DMS 273 treated with DMSO at 0.1 percent for 48 hours (cell line): ENCODE data around the gene PRPH.
"Not testable (repeated sequence)": the region's sequence is repeated elsewhere in the genome, so short reads cannot be mapped to it uniquely, and the experiment has no call there.

ENCODE experiments used
- DNase-seq: peaks from one replicate; lab custom pipeline; 2025; lab: John Stamatoyannopoulos, UW

Gene PRPH

DNA sequence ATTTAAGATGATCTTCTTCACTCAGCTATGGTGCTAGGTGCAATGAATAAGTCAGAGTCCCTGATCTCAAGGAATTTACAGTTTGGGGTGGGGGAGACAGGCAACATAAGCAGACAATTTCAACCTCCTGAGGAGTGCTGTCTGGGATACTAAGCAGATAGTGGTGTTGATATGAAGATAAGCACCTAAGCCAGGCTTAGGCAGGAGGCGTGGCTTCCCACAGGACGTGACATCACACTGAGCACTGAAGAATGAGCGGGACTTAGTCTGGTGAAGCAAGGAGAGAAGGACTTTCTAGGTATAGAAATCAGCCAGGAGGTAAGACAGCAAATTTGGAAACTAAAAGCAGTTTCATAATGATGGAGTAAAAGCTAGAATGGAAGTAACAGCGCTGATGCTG is 6.8 kb downstream of the PRPH start:
- DNase-seq = no peak

DNA sequence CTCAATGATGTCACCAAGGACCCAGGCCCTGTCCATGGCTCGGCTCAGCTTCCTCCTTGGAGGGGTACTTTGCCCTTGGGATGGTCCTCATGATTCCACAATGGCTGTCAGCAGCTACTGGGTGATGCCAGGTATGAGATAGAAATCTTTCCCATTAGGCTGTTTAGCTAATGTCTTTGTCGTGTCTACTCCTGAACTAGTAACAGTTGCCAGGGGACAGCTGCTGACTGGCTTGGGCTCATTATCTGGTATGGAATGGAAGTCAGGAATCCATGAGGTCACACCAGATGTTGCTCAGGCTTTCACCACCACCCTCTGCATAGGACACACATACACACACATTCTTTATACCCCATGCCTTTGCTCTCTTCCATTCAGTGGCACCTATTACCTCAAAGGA is 9.2 kb downstream of the PRPH start:
- peak; percentile 25 for DNase-seq

DNA sequence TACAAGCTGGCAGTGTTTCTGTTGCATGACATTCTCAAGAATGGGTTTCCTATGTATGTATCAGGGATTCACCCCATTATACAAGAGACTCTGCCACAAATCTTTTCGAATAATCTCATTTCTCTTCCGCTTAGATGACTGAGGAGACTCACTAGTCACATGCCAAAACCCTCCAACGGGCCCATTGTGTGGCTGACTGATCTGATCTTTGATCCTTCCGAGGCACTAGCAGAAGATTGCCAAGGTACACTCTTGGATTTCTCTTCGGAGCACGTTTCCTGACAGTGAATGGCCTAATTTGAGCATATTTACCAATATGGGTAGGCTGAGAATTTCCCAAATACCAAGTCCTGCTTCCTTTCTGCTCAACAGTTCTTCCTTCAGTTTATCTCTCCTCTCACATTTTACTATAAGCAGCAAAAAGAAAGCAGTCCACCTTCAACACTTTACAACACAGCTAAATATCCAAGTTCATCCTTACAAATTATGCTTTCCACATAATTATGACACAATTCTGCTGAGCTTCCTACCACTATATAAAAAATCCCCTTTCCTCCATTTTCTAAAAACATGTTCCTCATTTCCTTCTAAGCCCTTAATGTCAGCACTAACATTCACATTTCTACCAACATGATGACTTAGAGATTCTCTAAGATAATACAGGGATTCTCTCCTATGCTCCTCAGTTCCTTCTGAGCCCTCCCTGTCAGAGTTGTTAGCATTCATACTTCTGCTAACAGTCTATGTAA is 11.0 kb downstream of the PRPH start:
- no peak for DNase-seq

DNA sequence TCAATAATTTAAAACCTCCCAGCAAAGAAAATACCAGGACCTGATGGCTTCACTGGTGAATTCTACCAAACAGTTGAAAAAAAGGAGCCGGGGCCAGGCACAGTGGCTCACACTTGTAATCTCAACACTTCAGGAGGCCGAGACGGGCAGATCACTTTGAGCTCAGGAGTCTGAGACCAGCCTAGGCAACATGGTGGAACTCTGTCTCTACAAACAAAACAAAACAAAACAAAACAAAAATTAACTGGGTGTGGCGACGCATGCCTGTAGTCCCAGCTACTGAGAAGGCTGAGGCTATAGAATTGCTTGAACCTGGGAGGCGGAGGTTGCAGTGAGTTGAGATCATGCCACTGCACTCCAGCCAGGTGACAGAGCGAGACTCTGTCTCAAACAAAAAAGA is 14.4 kb downstream of the PRPH start:
- no peak for DNase-seq

DNA sequence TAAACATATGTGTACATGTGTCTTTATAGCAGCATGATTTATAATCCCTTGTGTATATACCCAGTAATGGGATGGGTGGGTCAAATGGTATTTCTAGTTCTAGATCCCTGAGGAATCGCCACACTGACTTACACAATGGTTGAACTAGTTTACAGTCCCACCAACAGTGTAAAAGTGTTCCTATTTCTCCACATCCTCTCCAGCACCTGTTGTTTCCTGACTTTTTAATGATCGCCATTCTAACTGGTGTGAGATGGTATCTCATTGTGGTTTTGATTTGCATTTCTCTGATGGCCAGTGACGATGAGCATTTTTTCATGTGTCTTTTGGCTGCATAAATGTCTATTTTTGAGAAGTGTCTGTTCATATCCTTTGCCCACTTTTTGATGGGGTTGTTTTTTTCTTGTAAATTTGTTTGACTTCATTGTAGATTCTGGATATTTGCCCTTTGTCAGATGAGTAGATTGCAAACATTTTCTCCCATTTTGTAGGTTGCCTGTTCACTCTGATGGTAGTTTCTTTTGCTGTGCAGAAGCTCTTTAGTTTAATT is 15.6 kb downstream of the PRPH start:
- DNase-seq = not testable (repeated sequence)

DNA sequence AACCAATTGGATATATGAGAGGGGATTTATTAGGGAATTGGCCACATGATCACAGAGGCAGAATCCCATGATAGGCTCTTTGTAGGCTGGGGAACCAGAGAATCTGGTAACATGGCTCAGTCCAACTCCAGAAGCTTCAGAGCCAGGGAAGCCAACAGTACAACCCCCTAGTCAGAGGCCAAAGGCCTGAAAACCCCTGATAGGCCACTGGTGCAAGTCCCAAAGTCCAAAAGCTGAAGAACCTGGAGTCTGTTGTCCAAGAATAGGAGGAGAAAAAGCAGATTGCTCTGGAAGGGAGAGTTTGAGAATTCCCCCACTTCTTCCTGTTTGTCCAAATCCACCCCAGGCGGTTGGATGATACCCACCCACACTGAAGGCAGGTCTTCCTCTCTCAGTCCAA is 19.9 kb downstream of the PRPH start:
- DNase-seq = no peak

DNA sequence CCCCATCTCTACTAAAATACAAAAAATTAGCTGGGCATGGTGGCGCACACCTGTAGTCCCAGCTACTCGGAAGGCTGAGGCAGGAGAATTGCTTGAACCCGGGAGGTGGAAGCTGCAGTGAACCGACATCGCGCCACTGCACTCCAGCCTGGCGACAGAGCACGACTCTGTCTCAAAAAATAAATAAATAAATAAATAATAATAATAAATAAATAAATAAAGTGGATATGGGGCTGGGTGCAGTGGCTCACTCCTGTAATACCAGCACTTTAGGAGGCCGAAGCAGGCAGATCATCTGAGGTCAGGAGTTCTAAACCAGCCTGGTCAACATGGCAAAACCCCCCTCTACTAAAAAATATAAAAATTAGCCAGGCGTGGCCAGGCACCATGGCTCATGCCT is 22.2 kb downstream of the PRPH start:
- DNase-seq = not testable (repeated sequence)

DNA sequence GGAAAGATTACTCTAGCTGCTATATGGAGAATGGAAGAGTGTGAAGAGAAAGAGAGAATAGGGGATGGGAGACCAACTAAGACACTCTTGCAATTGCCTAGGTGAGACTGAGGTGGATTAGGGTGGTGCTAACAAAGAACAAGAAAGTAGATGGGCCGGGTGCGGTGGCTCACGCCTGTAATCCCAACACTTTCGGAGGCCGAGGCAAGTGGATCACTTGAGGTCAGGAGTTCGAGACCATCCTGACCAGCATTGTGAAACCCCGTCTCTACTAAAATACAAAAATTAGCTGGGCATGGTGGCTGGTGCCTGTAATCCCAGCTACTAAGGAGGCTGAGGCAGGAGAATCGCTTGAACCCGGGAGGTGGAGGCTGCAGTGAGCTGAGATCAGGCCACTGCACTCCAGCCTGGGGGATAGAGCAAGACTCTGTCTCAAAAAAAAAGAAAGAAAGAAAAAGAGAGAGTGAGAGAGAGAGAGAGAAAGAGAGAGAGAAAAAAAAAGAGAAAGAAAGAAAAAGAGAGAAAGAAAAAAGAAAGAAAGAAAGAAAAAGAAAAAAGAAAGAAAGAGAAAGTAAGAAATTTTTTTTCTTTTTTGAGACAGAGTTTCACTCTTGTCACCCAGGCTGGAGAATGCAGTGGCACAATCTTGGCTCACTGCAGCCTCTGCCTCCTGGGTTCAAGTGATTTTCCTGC is 25.6 kb downstream of the PRPH start:
- not testable (repeated sequence) for DNase-seq

DNA sequence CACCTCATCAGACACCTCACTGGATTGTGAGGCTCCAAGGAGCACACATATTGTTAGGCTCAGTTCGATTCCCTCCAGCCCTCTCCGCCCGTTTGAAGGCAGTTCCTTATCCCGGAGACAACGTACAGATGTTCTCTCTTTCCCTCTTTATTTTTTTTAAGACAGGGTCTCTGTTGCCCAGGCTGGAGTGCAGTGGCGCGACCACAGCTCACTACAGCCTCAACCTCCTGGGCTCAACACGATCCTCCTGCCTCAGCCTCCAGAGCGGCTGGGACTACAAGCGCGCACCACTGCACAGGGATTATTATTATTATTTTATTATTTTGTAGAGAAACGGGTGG is 27.4 kb downstream of the PRPH start:
- DNase-seq = no peak

DNA sequence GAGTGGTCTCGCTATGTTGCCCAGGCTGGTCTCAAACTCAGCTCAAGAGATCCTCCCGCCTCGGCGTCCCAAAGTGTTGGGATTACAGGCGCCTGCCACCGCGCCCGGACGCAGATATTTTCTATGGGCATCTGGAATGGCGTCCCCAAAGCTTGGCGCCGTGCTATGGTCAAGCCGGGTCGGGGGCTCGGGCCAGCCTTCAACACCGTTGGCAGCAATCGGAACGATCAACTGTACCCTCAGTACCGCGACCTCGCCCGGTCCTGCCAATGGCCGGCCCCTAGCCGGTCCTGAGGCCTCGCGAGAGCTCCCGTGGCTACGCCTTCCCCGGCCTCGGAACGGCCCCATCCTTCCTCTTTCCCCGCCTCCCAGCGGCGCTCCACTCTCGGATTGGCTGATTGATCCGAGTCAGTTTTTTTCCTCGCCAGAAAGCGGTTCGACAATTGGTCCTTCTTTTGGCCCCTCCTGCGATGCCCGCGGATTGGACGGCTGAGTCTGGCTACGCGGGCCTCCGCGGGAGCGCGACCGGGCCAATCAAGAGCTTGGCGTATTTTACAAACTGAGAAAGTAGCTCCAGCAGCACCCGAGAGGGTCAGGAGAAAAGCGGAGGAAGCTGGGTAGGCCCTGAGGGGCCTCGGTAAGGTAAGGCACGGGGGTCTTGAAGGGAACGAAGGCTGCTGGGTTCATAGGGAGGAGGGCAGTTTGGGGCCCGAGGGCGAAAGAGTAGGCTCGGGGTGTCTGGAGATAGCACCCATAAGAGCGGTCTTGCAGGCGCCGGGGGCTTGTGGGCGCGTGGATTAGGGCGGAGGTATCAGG is 28.0 kb downstream of the PRPH start, which contains the start of gene TROAP:
TROAP (plus strand) TSS at position 548 of the 816 bp plus-strand sequence. CDS start 354 bp downstream, outside the sequence.
- peak; percentile 90 for DNase-seq

DNA sequence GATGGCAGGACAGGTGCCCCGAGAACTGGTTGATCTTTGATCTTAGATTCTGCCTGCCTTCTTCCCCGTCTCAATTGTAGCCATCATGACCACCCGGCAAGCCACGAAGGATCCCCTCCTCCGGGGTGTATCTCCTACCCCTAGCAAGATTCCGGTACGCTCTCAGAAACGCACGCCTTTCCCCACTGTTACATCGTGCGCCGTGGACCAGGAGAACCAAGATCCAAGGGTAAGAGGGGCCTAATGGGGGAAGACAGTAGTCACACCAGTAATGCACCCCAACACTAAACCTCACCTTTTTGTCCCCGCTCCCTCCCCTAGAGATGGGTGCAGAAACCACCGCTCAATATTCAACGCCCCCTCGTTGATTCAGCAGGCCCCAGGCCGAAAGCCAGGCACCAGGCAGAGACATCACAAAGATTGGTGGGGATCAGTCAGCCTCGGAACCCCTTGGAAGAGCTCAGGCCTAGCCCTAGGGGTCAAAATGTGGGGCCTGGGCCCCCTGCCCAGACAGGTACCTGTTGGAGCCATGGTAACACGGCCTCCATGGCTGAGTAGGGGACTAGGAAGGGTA is 28.7 kb downstream of the PRPH start:
- no peak for DNase-seq

DNA sequence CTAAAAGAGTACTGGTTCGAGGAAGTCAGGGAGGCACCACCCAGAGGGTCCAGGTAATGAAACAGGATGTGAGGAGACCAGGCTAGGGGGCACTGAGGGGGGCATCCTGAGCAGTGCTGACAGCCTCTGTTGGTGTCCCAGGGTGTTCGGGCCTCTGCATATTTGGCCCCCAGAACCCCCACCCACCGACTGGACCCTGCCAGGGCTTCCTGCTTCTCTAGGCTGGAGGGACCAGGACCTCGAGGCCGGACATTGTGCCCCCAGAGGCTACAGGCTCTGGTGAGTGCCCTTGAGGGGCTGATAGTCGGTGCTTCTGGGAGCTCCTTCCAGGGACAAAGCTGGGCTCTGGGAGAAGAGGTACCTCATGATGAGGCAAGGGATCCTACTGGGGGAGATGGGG is 30.7 kb downstream of the PRPH start:
- DNase-seq = no peak

DNA sequence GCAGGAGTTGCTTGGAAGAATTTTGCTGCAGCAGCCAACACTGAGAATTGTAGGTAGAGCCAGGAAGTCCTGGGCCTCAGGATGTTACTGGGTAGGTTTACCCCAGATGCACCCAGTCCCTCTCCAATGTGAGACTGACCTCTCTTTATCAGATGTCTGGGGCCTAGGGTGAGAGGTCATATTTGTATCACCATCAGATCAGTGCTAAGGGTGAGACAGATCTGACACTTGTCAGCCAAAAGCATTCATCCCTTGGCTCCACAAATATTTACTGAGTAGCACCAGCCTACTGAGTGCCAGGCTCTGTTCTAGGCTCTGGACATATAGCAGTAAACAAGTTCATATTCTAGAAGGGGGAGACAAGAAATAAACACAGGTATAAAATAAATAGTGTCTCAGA is 32.4 kb downstream of the PRPH start:
- no peak for DNase-seq

DNA sequence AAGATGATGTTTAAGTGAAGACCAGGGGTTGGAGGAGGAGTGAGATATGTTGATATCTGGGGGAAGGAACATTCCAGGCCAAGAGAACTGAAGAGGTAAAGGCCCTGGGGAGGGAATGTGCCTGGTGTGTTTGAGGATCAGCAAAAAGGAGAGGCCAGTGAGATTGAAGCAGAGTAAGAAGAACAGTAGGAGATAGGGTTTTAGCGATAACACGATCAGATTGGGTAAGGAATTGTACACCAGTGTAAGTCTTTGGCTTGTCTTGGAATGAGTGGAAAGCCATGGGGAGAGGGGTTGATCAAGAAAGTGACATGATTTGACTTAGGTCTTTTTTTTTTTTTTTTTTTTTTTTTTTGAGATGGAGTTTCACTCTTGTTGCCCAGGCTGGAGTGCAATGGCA is 32.9 kb downstream of the PRPH start:
- DNase-seq = no peak

DNA sequence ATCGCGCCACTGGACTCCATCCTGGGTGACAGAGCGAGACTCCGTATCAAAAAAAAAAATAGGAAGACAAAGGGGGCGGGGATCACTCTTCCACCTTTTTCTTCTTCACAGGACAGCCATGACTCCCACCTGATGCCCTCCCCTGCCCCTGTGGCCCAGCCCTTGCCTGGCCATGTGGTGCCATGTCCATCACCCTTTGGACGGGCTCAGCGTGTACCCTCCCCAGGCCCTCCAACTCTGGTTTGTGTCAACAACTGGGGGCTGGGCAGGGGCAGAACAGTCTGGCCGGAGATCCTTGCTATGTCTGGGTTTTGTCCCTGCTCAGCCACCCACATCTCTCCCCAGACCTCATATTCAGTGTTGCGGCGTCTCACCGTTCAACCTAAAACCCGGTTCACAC is 33.9 kb downstream of the PRPH start:
- no peak for DNase-seq

DNA sequence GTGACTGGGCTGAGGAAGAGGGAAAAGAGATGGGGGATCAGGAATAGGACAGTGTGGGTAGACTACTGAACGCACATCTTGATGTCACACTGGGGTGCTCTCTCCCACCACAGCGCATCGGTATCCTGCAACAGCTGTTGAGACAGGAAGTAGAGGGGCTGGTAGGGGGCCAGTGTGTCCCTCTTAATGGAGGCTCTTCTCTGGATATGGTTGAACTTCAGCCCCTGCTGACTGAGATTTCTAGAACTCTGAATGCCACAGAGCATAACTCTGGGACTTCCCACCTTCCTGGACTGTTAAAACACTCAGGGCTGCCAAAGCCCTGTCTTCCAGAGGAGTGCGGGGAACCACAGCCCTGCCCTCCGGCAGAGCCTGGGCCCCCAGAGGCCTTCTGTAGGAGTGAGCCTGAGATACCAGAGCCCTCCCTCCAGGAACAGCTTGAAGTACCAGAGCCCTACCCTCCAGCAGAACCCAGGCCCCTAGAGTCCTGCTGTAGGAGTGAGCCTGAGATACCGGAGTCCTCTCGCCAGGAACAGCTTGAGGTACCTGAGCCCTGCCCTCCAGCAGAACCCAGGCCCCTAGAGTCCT is 35.2 kb downstream of the PRPH start:
- no peak for DNase-seq

DNA sequence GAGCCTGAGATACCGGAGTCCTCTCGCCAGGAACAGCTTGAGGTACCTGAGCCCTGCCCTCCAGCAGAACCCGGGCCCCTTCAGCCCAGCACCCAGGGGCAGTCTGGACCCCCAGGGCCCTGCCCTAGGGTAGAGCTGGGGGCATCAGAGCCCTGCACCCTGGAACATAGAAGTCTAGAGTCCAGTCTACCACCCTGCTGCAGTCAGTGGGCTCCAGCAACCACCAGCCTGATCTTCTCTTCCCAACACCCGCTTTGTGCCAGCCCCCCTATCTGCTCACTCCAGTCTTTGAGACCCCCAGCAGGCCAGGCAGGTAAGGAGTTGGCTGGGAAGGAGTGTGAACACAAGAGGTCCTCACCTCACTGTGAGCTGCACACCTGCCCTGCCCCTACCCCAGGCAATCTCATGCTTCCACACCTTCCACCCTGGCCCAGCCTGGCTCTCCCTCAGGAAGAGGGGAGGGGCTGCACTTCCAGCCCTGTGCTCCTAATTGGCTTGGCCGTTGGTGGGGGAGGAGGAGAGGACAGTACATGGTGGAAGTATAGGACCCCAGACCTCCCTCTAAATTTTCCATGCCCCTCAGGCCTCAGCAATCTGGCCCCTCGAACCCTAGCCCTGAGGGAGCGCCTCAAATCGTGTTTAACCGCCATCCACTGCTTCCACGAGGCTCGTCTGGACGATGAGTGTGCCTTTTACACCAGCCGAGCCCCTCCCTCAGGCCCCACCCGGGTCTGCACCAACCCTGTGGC is 35.9 kb downstream of the PRPH start:
- no peak for DNase-seq

DNA sequence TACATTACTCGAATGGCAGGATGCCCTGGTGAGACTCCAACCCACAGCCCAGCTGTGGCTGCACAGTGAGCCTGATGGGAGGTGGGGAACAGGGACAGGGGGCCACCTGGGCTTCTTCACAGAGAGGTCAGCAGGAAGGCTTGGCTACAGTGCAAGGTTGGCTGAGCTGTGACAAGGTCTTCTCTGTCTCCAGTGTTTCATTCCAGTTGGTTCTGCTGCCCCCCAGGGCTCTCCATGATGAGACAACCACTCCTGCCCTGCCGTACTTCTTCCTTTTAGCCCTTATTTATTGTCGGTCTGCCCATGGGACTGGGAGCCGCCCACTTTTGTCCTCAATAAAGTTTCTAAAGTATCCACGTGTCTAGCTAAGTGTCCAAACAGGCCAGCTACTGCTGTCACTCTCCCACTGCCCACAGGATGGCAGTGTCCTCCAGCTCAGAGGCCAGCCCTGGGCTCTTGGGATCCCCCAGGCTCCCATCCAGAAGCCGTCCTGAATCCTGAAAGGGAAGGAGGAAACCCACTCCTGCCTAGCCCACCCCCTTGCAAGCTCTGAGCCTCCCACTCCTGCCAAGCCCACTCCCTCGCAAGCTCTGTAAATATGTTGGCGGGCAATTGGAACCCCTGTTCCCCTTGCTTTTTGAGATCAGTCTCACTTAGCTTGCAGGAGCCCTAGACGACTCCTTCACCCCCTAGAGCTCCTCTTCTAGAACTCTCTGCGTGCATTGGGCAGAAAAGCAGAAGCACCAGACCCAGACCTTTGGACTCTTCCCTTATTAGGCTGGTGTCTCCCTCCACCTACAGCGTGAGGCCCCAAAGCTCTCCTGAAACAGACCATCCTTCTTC is 36.7 kb downstream of the PRPH start:
- peak; percentile 21 for DNase-seq

DNA sequence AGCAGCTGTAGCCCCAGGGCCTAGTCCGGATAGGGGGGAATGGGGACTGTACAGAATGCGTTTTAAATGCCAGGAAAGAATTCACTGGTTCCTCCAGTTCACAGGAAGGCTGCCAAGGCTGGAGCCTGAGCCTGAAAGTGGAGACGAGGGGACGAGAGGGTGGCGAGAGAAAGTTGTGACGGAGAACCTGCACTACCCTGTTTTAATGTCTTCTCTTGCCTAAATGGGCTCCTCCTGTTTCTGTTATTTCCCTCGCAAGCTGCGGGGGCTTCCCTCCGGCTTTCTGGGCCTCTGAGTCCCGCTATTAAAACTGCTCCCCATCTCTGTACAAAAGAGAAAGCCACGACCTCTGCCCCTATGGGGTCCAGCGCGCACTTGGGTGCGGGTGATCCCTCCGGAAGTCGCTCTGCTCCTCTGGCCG is 37.5 kb downstream of the PRPH start:
- no peak for DNase-seq

DNA sequence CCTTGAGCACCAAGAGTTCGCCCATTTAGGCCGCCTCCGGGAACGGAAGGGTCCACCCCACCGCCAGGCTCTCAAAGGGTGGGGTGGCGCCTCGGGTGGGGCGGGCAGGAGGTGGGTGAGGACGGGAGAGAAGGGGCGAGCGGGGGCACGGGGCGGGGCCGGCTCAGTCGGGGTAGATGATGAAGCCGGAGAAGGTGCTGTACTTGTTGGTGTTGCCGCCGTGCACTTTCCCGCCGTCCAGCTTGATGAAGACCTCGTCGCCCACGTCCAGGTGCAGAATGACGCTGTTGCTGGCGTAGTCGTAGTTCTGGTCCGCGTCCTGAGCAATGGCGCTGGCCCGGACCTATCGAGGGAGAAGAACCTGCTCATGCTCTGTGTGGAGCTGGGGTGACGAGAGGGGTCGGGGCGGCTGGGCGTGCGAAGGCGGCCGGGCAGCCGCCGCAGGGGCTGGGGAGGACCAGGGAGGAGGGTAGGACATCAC is 38.0 kb downstream of the PRPH start:
- no peak for DNase-seq
